ENCODE measurements around the gene NME4. TPM values are rescaled to one million over a fixed set of nuclear protein-coding genes. Genes with fewer than 3 reads are reported as not detected.
"Not testable (repeated sequence)": the region's sequence is repeated elsewhere in the genome, so short reads cannot be mapped to it uniquely, and the experiment has no call there.

Gene NME4
- total RNA-seq, 4 donors from 2014 or later: 15.4 to 29.8 (median 19.5) TPM

- intact Hi-C loops (cut with DNase I; ENCODE audit: low total_unique reads): no loop called here
- TF ChIP-seq POLR2A (IDR thresholded peaks at IDR 0.05) (no peak), CTCF (IDR thresholded peaks at IDR 0.05) (no peak)
- no peak for DNase-seq (ENCODE audit: low spot score in 2 of 2)
- 93% methylated on average over 33 to 34 of the region's 36 CpGs for WGBS, 2 donors
- no peak overlapping the region for H3K4me3 ChIP-seq (ENCODE audit: low read depth, poor library complexity, severe bottlenecking)
Observed at GRCh38 chr16:410516-411178, 13.6 kb downstream of the NME4 start.

- DNase-seq (ENCODE audit: low spot score in 2 of 2): no peak
- 91 to 94% methylated on average over 22 to 26 of the region's 26 CpGs for WGBS, 2 donors
- TF ChIP-seq CTCF (IDR thresholded peaks at IDR 0.05): no peak
- no peak for TF ChIP-seq POLR2A (IDR thresholded peaks at IDR 0.05)
- intact Hi-C loops (cut with DNase I; ENCODE audit: low total_unique reads): no loop called here
- H3K4me3 ChIP-seq (ENCODE audit: low read depth, poor library complexity, severe bottlenecking): no peak overlapping the region
Observed at GRCh38 chr16:411576-412265, 14.7 kb downstream of the NME4 start.

- TF ChIP-seq CTCF (IDR thresholded peaks at IDR 0.05) (no peak), POLR2A (IDR thresholded peaks at IDR 0.05) (no peak)
- no peak for DNase-seq (ENCODE audit: low spot score in 2 of 2)
- H3K4me3 ChIP-seq (ENCODE audit: low read depth, poor library complexity, severe bottlenecking): no peak overlapping the region
- intact Hi-C loops (cut with DNase I; ENCODE audit: low total_unique reads): no loop called here
- WGBS, 2 donors: 79 to 87% methylated on average over 21 of the region's 21 CpGs
Observed at GRCh38 chr16:414395-415169, 17.6 kb downstream of the NME4 start.

GRCh38 chr16:415170-415498 is 18.1 kb downstream of the NME4 start:
- intact Hi-C loops (cut with DNase I; ENCODE audit: low total_unique reads); H3K4me3 ChIP-seq (ENCODE audit: low read depth, poor library complexity, severe bottlenecking); DNase-seq (ENCODE audit: low spot score in 2 of 2): not testable (repeated sequence)
- WGBS, 2 donors: 82 to 92% methylated on average over 3 of the region's 3 CpGs

- intact Hi-C loops (cut with DNase I; ENCODE audit: low total_unique reads); H3K4me3 ChIP-seq (ENCODE audit: low read depth, poor library complexity, severe bottlenecking); DNase-seq (ENCODE audit: low spot score in 2 of 2): not testable (repeated sequence)
- WGBS, 2 donors: 92 to 96% methylated on average over 13 of the region's 13 CpGs
Observed at GRCh38 chr16:422179-422578, 25.2 kb downstream of the NME4 start.

GRCh38 chr16:424033-424622 is 27.1 kb downstream of the NME4 start:
- WGBS, 2 donors: 15 to 28% methylated on average over 20 of the region's 20 CpGs
- TF ChIP-seq POLR2A (IDR thresholded peaks at IDR 0.05): no peak
- TF ChIP-seq CTCF (IDR thresholded peaks at IDR 0.05): no peak
- H3K4me3 ChIP-seq (ENCODE audit: low read depth, poor library complexity, severe bottlenecking): no peak overlapping the region
- DNase-seq (ENCODE audit: low spot score in 2 of 2): peak; percentile 89 to 94
- intact Hi-C loops (cut with DNase I; ENCODE audit: low total_unique reads): no loop called here

All from lower leg skin (tissue), 4 donors.